IPS DF 4.7 (cell line): ENCODE data around the gene GPRIN1.

Source experiments
- DNase-seq: peaks from one replicate; pipeline ENCODE4 v3.0.0-alpha.2; 2013; ENCODE audit warnings: low spot score; ENCODE audit errors: extremely low read depth

Gene GPRIN1

DNA sequence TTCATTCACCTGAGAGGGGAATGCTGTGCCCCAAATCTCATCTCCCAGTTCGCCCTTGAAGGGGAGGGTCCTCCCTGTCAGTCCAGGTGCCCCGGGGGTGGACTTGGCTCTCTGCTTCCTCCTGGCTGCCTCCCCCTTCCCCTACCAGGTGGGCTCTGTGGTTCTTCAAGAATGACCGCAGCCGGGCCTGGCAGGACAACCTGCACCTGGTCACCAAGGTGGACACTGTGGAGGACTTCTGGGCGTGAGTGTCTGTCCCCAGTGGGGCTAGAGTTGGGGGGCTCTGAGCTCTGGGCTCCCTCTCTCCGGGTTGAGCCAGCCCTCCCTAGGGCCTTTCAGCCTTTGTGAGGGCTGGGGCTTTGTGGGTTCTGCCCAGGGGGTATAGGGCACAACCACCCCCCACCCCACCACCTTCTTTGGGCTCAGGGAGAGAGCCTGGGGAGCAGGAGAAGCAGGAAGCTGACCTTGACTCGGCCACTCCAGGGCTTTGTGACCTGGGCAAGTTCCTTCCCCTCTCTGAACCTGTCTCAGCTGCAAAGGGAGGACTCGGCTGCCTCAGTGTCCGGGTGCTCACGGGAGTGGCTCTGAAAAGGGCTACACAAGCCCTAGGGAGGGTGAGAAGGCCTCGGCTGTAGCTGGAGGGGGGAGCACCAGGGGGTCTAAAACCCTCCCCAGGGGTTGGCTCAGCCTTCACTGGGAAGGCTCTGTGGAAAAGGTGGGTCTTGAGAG lies 33.7 kb upstream of the GPRIN1 start:
- DNase-seq = no peak

DNA sequence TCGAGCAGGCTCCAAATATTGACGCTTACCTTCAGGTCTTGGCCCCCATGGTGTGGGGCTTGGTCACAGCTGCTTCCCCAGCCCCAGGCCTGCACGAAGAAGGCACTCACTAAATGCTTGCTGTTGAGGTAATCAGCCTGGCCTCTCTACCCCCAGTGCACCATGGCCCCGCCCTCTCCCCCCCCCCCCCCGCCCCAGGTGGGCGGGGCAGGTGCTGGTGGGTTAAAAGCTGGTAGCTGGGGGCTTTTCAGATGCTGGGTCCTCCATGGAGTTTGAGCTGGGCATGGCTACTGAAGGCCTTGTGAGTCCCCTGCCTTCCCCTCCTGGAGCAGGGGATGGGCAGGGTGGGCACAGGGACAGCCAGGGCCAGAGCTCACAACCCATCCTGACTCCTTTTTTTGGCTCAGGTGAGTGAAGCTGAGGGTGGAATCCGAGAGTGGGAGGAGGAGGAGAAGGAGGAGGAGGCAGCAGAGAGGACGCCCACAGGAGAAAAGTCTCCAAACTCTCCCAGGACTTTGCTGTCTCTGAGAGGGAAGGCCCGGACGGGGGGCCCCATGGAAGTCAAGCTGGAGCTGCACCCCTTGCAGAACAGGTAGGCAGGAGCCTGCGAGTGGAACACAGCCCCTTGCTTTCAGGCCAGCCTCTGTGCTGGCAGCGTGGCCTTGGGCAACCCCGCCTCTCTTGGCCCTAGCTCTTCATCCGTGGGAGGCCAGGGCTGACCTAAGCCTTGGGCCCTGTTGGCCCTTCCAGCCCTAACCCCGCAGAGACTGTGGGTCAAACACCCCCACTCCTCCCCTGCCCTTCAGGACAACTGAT lies 32.9 kb upstream of the GPRIN1 start:
- DNase-seq = no peak

DNA sequence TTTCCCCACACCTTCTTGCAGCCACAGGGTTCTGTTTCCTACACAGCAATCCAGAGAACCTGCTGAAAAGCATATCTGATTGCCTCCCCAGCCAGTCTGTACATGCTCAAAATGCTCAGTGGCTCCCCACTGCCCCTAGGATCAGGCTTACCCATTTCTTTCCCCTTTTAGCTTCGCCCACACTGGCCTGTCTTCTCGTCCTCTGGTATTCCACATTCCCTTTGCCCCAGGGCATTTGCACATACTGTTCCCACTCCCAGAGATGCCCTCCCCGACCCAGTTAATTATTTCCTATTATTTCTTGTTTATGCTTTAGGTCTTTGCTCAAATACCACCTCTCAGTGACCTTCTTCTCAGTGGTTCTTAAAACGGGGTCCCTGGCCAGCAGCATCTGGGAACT lies 30.7 kb upstream of the GPRIN1 start:
- no peak for DNase-seq

DNA sequence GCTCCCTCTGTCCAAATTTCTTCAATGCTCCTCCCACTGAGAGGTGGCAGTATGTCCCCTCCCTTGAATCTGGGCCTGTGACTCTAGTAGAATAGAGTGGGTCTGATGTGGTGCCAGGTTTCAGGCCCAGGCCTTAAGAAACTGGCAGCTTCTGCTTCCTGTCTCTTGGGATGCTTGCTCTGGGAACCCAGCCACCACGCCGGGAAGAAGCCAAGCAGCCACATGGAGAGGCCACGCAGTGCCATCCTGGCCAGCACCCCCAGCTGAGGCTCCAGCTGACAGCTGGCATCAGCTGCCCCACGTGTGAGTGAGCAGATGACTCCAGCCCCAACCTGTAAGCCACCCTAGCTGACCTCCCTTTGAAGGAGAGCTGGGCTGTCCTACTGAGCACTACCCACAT lies 30.0 kb upstream of the GPRIN1 start:
- no peak for DNase-seq

DNA sequence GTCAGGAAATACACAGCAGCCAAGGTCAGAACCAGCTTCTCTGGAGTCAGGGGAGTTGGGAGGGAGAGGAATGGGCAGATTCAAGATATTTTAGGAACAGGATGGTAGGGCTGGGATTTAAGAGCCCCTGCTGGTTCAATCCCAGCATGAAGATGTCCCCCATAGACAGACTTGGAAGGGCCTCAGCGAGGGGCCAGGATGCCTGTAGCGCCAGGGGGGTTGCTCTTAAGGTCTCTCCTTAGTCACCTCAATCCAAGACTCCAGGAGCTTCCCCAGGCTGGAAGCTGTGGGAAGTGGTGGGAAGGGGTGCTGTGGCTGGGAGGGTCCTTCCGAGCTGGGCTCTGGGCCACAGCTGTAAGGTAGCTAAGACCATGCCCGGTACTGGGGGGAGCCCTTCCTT lies 29.3 kb upstream of the GPRIN1 start:
- no peak for DNase-seq

DNA sequence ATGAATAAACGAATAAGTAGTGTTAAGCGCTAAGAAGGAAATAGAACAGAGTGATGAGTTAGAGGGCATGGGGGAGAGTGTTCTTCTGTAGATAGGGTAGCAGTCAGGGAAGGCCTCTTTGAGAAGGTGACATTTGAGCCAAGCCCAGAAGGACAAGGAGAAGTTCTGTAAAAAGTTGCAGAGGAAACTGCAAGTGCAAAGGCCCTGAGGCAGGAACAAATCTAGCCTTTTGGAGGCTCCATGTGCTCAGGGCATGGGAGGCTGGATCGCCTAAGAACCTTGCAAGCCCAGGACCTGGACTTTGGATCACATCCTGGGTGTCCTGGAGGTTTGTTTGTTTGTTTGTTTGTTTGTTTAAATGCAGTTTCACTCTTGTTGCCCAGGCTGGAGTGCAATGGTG lies 28.5 kb upstream of the GPRIN1 start:
- DNase-seq = no peak

DNA sequence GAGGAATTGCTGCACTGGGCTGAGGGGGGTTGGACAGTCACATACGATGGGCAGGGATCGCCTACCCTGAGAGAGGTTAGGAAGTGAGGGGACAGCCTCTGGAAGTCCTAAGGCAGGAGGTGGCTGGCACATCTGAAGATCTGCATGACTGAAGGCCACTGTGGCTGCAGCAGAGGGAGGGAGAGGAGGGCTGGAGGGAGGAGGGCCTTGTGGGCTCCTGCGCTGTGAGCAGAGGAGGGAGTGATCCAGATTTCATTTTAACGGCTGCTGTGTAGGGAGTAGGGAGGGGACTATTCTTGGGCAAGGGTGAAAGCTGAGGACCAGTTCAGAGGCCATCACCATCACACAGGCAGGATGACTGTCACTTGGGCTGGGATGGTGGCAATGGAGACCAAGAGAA lies 27.6 kb upstream of the GPRIN1 start:
- no peak for DNase-seq

DNA sequence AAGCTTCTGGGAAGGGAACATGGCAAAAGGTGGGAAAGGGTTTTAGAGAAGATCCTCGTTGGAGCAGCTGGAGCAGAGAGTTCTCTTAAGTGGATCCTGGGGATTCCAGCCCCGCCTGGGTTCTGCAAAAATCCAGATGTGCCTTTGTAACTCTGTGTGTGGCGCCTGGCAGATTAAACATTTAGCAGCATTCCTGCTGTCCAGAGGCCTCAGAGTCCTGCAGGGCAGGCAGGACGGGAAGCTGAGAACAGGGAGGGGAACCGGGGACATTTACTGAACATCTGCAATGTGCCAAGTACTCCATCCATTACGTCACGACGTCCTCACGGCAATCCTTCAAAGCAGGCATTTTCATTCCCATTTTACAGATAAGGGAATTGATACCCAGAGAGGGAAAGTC lies 26.5 kb upstream of the GPRIN1 start:
- no peak for DNase-seq

DNA sequence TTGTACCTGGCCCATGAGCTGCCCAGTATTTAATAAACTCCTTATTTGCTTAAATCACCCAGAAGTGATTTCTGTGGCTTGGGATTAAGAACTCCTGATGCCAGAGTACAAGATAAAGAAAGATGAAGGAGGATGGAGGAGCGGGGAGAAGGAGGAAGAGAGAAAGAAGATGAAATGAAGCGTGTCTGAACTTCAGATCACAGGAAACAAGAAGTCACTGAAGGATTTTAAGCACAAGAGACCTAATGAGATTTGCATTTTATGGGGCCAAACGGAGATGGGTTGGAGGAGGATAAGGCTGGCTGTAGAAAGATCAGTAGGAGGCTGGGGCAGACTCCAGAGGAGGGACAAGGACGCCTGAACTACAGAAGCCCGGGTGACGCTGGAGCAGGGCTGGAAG lies 23.6 kb upstream of the GPRIN1 start:
- no peak for DNase-seq

DNA sequence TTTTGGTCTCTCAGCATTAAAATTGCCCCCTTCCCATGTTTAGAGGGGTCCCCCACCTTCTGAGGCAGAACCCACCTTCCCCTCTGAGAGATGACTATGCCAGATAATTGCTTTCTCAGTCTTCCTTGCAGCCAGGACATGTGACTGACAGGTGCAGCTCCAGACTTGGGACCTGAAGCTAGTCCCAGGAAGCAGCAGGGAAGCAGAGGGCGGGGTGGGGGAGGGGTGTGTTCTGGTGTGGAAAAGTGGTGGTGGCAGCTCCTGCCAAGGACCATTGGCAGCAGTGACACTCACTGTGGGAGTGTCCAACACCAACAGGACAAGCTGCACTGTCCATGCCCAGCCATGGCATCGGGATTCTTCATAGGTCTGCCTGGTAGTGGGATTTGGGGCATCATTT lies 22.8 kb upstream of the GPRIN1 start:
- DNase-seq = no peak

DNA sequence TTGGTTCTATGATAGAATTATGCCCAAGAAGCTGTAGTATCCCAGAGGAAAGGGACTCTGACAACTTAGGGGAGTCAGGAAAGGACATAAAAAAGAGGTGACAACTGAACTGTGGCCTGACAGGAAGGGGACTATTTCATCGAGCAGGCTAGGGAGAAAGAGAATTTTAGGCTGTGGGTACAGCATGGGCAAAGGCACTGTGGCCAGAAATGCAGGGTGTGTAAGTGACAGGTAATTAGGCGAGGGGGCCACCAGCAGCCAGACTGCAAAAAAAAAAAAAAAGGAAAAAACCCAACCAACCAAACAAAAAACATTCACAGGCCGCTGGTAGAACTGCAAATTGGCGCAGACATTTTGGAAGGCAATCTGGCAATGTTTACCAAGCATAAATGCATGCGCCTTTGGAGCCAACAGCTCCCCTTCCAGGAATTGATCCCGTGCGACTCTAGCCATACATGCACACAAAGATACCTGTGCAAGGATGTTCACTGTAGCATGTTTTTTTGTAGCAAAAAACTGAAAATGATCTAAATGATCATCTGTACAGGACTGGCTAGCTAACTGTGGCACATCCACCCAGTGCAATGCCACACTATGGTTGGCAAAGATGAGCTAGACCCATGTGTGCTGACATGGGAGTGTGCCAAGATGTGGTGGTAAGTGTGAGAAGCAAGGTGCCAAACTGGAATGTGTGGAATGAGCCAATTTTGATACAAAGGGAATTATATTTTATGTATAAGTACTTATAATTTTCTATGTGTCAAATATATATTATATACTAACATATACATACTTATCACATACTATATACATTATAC lies 21.6 kb upstream of the GPRIN1 start:
- no peak for DNase-seq

DNA sequence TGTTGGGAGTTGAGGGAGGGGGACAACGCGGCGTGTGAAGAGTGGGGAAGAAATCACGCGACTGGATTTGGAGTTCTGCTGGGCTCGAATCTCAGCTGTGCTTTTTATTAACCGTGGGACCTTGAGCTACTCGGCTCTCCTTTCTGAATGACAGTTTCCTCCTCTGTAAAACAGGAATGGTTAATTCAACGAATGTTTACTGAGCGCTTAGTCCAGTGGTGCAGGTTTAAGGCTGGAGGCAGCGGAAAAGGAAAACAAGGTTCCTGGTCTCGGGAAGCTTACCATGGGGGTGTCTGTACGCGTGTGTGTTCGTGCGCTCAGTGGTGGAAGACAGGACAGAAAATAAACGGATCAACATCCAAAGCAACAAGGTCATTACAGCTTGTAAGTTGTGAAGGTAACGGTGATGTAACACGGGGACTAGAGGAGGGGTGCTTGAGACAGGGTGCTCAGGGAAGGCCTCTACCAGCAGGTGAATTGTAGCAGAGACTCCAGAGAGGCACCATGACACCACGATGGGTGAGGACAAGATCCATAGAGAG lies 20.8 kb upstream of the GPRIN1 start:
- no peak for DNase-seq

DNA sequence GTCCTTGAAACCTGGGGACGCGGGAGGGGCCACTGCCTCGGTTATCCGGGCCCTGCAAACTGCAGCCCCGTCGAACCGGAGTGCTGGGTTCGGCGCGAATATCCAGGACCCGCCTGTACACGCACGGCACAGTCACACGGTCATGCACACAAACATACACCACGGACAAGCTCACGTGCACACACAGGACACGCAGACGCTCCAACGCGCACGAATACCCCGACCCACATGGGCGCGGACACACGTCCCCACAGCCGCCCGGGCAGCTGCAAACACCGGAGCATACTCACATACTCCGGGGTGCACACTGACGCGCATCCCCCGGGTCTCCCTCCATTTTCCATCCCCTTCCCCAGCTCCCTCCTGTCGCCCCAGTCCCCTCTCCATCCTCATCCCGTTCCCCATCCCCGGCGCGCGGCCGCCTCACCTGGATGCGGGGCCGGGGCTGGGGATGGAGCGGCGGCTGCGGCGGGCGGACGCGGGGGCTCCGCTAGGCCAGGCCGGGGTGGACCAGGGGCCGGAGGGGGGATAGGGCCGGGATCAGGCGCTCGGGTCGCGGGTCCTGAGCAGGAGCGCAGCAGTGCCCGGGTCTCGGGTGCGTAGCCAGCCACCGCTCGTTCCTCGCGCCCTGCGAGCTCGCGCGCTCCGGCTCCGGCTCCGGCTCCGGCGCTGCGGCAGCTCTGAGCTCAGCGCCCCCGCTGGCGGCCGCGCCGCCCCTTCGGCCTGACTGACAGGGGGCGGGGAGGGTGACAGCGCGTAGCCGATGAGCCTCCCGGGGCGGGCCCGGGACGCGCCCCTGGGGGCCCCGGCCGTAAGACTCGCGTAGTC lies 20.1 kb upstream of the GPRIN1 start, which contains the start of the genes EIF4E1B and SNCB:
Gene EIF4E1B, plus strand, starts transcription at position 823 of the 828 bp plus-strand sequence. CDS start 12,113 bp downstream, outside the sequence.
Gene SNCB, minus strand, starts transcription at position 682 of the 828 bp plus-strand sequence. CDS start 880 bp downstream, outside the sequence.
- DNase-seq = no peak

DNA sequence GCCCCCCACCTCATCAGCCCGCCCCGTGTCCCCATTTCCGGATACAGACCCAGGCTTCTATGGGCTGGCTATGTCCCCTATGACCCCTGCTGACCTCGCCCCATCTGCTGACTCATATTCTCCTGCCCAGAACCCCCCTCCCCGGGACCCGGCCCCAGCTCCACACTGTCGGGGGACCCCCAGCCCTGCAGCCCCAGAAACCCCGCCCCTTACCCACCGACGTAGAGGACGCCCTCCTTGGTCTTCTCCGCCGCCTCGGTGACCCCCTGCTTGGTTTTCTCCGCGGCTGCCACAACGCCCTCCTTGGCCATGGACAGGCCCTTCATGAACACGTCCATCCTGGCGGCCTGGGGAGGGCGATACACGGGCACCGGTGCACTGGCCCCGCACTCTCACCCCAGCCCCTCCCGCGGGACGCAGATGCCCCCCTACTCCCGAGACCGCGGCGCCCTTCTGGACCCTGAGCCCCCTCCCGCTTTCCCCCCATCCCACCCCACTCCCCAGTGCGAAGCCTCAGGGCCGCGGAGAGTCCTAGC lies 19.4 kb upstream of the GPRIN1 start:
- DNase-seq = no peak

DNA sequence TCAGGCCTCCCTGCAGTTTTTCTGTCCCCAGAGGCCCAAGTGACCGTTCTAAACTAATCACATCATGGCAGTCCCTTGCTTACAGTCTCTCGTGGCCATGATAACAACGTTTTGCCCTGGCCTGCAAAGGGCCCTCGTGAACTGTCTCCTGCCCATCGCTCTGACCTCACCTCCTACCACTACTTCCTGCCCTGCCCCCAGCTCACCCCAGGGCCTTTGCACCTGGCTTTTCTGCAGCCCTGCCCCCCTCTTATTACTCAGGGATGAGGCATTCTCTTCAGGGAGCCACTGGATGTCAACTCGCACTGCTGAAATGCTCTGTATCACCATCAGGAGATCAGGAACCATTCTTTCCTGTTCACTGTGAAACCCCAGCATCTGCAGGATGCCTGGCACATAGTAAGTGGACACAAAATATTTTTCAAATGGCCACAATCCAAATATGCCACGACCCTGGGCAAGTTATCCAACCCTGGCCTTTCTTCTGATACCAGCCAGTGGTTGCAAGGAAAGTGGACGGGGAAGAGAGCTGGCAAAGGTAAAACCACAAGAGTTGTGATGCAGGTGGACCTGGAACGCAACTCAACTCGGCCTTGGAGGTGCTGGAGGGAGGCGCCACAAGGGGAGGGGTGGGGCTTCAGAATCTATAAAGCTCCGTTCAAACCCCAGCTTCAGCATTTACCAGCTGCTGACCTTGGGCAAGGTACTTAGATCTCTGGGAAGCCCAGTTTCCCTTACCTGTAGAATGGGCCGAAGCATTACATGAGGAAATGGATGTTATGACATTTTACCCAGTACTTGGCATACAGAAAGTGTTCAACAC lies 18.7 kb upstream of the GPRIN1 start:
- DNase-seq = no peak

DNA sequence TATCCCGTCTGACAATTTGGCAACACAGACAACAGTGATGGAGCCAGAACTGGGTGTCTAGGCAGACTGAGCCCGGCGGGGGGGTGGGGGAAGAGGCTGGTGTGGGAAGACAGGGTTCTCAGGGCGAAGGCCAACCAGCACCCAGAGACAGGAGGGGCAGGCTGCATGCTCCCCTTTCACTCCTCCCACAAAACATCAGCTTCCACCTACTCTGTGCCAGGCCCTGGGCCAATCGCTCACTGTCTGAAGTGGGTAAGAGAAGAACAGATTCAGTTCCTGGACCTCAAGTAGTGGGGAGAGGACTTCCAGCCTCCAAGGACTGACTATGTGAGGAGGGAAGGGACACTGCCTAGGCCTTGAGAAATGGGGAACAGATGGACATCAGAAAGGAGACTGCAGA lies 17.6 kb upstream of the GPRIN1 start:
- DNase-seq = no peak

DNA sequence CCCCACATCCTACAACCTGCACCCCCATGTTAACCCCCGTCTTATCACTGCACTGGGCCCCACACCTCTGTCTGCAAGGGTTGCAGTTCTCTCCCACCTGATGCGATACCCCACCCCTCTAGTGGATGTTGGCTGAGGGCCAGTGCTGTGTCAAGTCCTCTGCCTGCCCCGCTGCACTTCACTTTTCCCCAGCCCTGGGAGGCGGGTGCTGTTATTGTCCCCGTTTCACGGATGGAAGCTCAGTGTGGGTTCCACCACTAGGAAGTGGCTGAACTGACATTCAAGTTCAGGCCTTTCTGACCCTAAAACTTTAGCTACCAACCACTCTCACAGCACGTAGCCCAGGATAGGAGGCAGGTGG lies 16.9 kb upstream of the GPRIN1 start:
- DNase-seq = no peak

DNA sequence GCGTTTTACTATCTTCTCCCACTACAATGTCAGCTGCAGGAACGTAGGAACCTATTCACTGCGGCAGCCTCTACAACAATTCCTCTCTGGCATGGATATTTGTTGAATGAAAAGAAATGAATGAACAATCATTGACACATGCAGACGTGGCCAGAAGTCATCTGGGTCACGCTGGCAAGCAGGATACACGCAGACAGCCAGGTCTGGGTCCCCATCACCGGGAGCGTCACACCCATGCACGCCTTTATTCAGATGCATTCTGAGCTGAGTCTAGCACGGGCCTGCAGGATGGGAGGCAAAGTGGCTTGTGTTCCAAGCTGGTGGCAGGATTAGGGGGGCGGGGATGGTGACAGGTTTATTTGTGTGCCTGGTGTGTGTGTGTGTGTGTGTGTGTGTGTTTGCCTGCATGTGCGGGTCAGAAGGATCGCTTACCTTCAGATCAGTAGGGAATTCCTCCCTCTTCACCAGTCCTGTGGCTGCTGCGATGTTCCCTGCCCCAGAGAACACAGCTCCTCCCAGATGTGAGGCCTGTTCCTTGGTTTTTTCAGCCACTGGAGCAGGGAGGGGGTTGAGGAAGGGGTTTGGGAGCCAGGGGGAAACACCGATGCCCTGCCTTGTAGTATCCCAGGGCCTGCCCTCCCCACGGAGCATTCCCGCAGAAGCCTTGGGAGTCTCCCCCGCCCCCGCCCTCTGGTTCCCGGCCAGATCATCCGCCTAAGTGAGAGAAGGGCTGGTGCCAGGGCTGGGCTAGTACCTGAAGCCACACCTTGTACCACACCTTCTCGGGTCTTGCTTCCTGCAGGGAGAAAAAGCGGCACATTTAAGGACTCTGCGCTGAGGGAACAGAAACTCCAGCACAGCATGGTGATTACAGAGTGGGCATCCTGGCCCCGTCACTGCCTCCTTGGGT lies 16.3 kb upstream of the GPRIN1 start:
- DNase-seq = no peak

DNA sequence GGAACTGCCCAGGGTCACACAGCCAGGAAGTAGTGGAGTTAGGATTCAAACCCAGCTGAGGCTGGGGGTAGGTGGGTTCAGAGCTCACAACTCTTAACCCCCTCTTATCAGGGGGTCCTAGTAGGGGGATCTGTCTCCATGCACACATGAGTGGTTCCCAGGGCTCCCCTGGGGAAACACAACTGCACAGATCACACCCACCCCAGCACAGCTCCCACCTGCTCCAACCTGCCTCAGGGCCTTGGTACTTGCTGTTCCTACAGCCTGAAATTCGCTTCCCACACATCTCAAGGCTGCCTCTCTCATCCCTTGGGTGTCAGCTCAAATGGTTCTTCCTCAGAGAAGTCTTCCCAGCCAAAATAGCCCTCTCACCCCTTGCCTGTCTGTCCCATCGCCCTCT lies 15.6 kb upstream of the GPRIN1 start:
- no peak for DNase-seq
